GM18520 (cell line): ENCODE results near the gene FGF3.
"Not testable (repeated sequence)": the region's sequence is repeated elsewhere in the genome, so short reads cannot be mapped to it uniquely, and the experiment has no call there.

Experiments used
- ATAC-seq: cut with Tn5 transposase; IDR thresholded peaks from one replicate; pipeline ENCODE4 v1.9.1; 2021; ENCODE audit not compliant: unreplicated experiment

Gene FGF3

DNA sequence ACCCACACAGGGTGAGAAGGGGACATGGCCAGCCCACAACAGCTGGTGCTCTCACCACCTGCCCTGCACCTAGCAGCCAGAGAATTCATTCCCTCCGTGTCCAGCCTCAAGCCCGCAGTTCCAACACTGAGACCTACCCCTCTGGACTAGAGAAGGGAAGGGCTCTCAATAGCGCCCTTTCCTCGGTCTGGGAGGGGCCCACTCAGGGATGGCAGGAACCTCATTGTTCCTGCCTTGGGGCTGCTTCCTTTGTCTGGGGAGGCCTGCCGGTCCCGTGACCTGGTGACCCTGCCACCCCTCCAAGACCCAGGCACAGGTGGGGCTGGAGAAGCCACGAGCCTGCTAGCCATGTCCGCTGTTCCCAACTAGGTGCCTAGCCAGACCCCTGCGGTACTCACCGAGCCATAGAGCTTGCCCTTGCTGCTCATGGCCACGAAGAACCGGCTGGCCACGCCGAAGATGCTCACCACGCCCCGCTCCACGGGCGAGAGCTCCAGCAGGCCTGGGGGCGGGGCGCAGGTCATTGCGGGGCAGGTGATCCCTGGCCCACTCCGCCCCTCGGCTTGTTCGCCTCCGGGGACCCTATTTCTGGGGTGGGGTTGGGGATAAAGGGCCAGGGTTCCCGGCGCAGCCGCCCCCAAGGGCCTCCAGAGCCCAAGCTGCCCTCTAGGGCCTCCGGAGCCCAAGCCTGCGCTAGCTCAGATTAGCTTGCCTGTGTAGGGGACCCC, 45.4 kb downstream of the FGF3 start:
- ATAC-seq: no peak

DNA sequence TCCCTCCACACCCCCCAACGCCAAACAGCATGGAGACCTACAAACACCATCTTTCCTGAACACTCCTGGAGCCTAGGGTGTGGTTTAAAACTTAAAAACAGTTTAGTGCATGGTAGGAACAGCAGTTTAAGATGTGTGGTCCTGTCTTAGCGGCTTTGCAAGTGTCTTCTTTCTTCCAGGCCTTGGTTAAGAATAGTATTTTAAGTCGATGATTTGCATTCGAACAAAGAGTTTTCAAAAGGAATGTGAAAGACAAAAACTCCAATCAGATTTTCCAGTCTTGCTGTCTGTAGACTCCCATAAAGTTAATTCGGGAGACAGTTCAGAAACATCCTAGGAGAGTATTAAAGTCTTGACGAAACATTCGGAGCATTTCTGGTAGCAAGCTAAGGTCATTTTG, 47.8 kb downstream of the FGF3 start:
- ATAC-seq: no peak

DNA sequence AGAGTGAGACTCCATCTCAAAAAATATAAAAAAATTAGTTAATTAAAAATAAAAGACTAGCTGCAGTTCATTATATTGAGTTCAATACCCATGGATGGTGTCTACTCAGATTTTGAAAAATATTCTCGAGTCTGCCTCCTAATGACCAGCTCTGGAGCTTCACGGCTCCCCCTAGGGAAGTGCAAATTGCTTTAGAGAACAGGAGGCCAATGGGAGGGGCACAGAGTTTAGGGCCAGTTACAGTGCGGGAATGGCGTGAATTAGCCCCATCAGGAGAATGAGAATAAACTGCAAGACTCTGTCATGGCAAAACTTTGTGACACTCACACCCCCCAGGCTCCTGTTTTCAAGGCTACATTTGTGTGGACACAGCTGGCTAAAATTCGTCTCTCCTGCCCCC, 48.7 kb downstream of the FGF3 start:
- ATAC-seq: no peak

DNA sequence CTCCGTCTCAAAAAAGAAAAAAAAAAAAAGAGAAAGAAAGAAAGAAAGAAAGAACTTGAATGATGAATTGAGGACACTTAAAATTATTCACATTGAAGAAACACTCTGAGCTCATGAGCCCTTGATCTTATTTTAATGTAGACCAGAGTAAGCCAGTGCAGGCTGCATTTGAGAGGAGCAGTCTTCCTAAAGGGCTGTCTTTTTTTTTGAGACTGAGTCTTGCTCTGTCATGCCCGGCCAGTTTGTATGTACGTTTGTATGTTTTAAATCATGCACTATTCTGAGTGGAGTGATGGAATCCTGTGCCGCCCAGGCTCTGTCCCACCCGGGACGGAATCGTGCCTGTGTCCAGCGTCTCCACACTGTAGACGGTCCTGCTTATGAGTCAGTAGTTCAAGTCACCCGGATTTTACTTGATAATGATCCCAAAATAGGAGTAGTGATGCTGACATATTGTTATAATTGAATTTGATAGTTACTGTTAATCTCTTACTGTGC, 53.7 kb downstream of the FGF3 start:
- ATAC-seq: no peak

DNA sequence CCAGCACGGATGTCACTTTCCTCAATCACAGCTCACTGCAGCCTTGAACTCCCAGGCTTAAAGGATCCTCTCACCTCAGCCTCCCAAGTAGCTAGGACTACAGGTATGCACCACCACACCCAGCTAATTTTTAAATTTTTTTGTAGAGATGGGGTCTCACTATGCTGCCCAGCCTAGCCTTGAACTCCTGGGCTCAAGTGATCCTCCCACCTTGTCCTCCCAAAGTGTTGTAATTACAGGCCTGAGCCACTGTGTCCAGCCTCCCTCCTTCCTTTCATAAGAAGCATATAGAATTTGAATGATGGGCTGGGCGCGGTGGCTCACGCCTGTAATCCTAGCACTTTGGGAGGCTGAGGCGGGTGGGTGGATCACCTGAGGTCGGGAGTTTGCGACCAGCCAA, 54.3 kb downstream of the FGF3 start:
- ATAC-seq: not testable (repeated sequence)

DNA sequence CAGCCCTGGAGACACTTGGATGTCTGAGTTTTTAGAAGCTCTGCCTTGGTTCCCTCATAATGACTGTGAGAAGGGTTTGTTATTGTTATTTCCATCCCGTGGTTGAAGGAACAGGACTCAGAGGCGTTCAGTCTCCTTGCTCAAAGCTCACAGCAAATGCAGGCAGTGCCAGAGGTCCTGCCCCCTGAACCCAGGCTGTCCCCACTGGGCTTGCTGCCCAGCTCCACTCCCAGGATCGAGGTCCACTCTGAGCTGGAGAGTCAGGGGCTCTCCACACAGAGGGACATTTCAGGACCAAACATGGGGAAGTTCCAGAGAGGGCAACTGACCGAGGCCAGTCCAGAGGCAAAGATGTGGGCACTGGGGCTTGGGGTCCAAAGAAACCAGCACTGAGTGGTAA, 58.9 kb downstream of the FGF3 start:
- no peak for ATAC-seq
